Hematopoietic multipotent progenitor cell treated with erythropoietin and hydrocortisone succinate and interleukin-3 and kit ligand, for 4 days (in vitro differentiated cells): ENCODE results near the gene HIPK2.

Source experiments
- DNase-seq: peaks from one replicate; pipeline ENCODE4 v3.0.0-alpha.2; 2015

The HIPK2 gene

GRCh38 chr7:139582130-139582650 lies 195.6 kb downstream of the HIPK2 start:
- no peak for DNase-seq

GRCh38 chr7:139580435-139580834 lies 197.4 kb downstream of the HIPK2 start:
- no peak for DNase-seq

GRCh38 chr7:139576179-139576973 lies 201.4 kb downstream of the HIPK2 start:
- DNase-seq = no peak

GRCh38 chr7:139575338-139575680 lies 202.5 kb downstream of the HIPK2 start:
- no peak for DNase-seq

- no peak for DNase-seq
Observed at GRCh38 chr7:139574618-139575337, 203.0 kb downstream of the HIPK2 start.

GRCh38 chr7:139573871-139574270 lies 203.9 kb downstream of the HIPK2 start:
- DNase-seq = no peak

GRCh38 chr7:139572704-139573385 lies 205.0 kb downstream of the HIPK2 start:
- no peak for DNase-seq

- DNase-seq = no peak
Observed at GRCh38 chr7:139572071-139572470, 205.7 kb downstream of the HIPK2 start.

- DNase-seq = no peak
Observed at GRCh38 chr7:139571651-139572050, 206.1 kb downstream of the HIPK2 start.

GRCh38 chr7:139571190-139571589 lies 206.6 kb downstream of the HIPK2 start:
- DNase-seq = no peak

GRCh38 chr7:139570626-139571025 lies 207.2 kb downstream of the HIPK2 start:
- no peak for DNase-seq

GRCh38 chr7:139570119-139570518 lies 207.7 kb downstream of the HIPK2 start:
- no peak for DNase-seq

- no peak for DNase-seq
Observed at GRCh38 chr7:139568813-139569490, 208.8 kb downstream of the HIPK2 start.

- DNase-seq = no peak
Observed at GRCh38 chr7:139568346-139568675, 209.5 kb downstream of the HIPK2 start.

GRCh38 chr7:139567647-139568345 lies 210.0 kb downstream of the HIPK2 start:
- DNase-seq = no peak

GRCh38 chr7:139566736-139567646 lies 210.8 kb downstream of the HIPK2 start:
- DNase-seq = no peak

- DNase-seq = no peak
Observed at GRCh38 chr7:139566075-139566474, 211.7 kb downstream of the HIPK2 start.

GRCh38 chr7:139563856-139564255 lies 213.9 kb downstream of the HIPK2 start:
- DNase-seq = no peak

- DNase-seq = no peak
Observed at GRCh38 chr7:139562961-139563565, 214.7 kb downstream of the HIPK2 start.

- no peak for DNase-seq
Observed at GRCh38 chr7:139562491-139562890, 215.3 kb downstream of the HIPK2 start.

- DNase-seq = no peak
Observed at GRCh38 chr7:139560678-139561077, 217.1 kb downstream of the HIPK2 start.
